Panc1 (cell line): ENCODE measurements around the gene HEXD. TPM values are rescaled to one million over a fixed set of nuclear protein-coding genes. Genes with fewer than 3 reads are reported as not detected.
"Not testable (repeated sequence)": the region's sequence is repeated elsewhere in the genome, so short reads cannot be mapped to it uniquely, and the experiment has no call there.

Experiments
- ATAC-seq: fragments of 200-7000 bp; cut with Tn5 transposase; 2 replicates; pipeline ENCODE4 v1.9.1; 2020; ENCODE audit warnings: mild to moderate bottlenecking, moderate library complexity
- BruUV-seq: library from RNA; stranded (reverse); fragments of 400-500 nt; replicated peaks from 2 replicates; lab custom pipeline; 2021; lab: Mats Ljungman, UMichigan
- CTCF ChIA-PET: fragments of 300-600 bp; sonication (Branson Sonifier 250); formaldehyde crosslinking; loops from one replicate; lab custom pipeline; 2022; ENCODE audit warnings: antibody characterized with exemption; lab: Charles Lee
- POLR2A ChIA-PET: fragments of 300-600 bp; sonication (Branson Sonifier 250); formaldehyde crosslinking; loops from one replicate; lab custom pipeline; 2022; ENCODE audit warnings: antibody characterized with exemption; lab: Charles Lee
- DNase-seq: peaks from one replicate; pipeline ENCODE4 v3.0.0-alpha.2; 2010; ENCODE audit warnings: low read depth, low spot score
- H3K27ac ChIP-seq: 2 replicates; pipeline ENCODE4 v1.5.1; 2011; ENCODE audit warnings: mild to moderate bottlenecking, low read length, inconsistent platforms
- H3K27me3 ChIP-seq: fragments of 200-500 bp; sonication (Bioruptor generic); 2 replicates; pipeline ENCODE4 v1.6.0; 2014; ENCODE audit warnings: low read length, inconsistent platforms; ENCODE audit not compliant: control insufficient read depth, insufficient read depth
- H3K36me3 ChIP-seq: fragments of 200-500 bp; sonication (Bioruptor generic); 2 replicates; pipeline ENCODE4 v1.5.1; 2014; ENCODE audit warnings: inconsistent platforms, mild to moderate bottlenecking, low read length, moderate library complexity; ENCODE audit not compliant: control insufficient read depth, insufficient read depth
- H3K4me1 ChIP-seq: 2 replicates; pipeline ENCODE4 v1.5.1; 2011; ENCODE audit warnings: inconsistent platforms, mild to moderate bottlenecking, low read length, moderate library complexity; ENCODE audit not compliant: control insufficient read depth, insufficient read depth
- H3K4me3 ChIP-seq, 2 experiments: 2 replicates each; pipeline ENCODE4 v1.5.1; 2011 to 2012; ENCODE audit warnings: low read depth in 2 of 2, low read length in 2 of 2, mild to moderate bottlenecking in 2 of 2, inconsistent platforms in 1 of 2, moderate library complexity in 1 of 2
- H3K9me3 ChIP-seq: fragments of 200-500 bp; sonication (Bioruptor generic); 2 replicates; pipeline ENCODE4 v1.5.1; 2014; ENCODE audit warnings: low read depth, mild to moderate bottlenecking, inconsistent platforms, low read length, moderate library complexity; ENCODE audit not compliant: control insufficient read depth, insufficient read depth
- CTCF ChIP-seq: fragments of 450-650 bp; IDR thresholded peaks from 2 replicates; pipeline ENCODE4 v1.5.1; 2017; ENCODE audit warnings: mild to moderate bottlenecking
- POLR2AphosphoS5 ChIP-seq: IDR thresholded peaks from 2 replicates; pipeline ENCODE4 v1.6.1; 2012; ENCODE audit warnings: mild to moderate bottlenecking, low read depth, low read length, moderate library complexity
- SIN3A ChIP-seq: IDR thresholded peaks from 2 replicates; pipeline ENCODE4 v1.6.1; 2012; ENCODE audit warnings: low read depth, mild to moderate bottlenecking, low read length, moderate library complexity, borderline replicate concordance; ENCODE audit not compliant: insufficient read depth
- TCF7L2 ChIP-seq: IDR thresholded peaks from 2 replicates; pipeline ENCODE4 v1.6.1; 2011; ENCODE audit warnings: mild to moderate bottlenecking, low read depth, low read length, inconsistent platforms
- in situ Hi-C: cut with HindIII; loops from 2 replicates; pipeline ENCODE4 v1.10.0; 2016; ENCODE audit warnings: low sequenced_read_pairs, low pct_unique_long_range_greater_than_20kb
- intact Hi-C: fragments of 100-400 bp; cut with micrococcal nuclease; formaldehyde crosslinking; loops from one replicate; pipeline ENCODE4 v1.10.0; 2022; ENCODE audit not compliant: unreplicated experiment
- total RNA-seq: library from RNA; stranded (reverse); gene quantifications from one replicate; pipeline ENCODE4 v1.2.1, GENCODE V29; 2021; ENCODE audit not compliant: unreplicated experiment
- TF ChIP-seq, protein P1 (sequence below), 2 experiments: IDR thresholded peaks; 2 replicates each; pipeline ENCODE4 v1.6.1; 2011 to 2012; ENCODE audit warnings: low read depth in 2 of 2, control low read depth in 1 of 2, low read length in 1 of 2, mild to moderate bottlenecking in 1 of 2, moderate library complexity in 1 of 2; ENCODE audit not compliant: insufficient read depth in 1 of 2

The HEXD gene
- total RNA-seq, 1 experiment from 2014 or later = 25.6 TPM

GRCh38 chr17:82410014-82410716, 8.0 kb upstream of the HEXD start:
- TF ChIP-seq POLR2AphosphoS5 = no peak
- TF ChIP-seq CTCF = no peak
- TF ChIP-seq, protein P1, sequence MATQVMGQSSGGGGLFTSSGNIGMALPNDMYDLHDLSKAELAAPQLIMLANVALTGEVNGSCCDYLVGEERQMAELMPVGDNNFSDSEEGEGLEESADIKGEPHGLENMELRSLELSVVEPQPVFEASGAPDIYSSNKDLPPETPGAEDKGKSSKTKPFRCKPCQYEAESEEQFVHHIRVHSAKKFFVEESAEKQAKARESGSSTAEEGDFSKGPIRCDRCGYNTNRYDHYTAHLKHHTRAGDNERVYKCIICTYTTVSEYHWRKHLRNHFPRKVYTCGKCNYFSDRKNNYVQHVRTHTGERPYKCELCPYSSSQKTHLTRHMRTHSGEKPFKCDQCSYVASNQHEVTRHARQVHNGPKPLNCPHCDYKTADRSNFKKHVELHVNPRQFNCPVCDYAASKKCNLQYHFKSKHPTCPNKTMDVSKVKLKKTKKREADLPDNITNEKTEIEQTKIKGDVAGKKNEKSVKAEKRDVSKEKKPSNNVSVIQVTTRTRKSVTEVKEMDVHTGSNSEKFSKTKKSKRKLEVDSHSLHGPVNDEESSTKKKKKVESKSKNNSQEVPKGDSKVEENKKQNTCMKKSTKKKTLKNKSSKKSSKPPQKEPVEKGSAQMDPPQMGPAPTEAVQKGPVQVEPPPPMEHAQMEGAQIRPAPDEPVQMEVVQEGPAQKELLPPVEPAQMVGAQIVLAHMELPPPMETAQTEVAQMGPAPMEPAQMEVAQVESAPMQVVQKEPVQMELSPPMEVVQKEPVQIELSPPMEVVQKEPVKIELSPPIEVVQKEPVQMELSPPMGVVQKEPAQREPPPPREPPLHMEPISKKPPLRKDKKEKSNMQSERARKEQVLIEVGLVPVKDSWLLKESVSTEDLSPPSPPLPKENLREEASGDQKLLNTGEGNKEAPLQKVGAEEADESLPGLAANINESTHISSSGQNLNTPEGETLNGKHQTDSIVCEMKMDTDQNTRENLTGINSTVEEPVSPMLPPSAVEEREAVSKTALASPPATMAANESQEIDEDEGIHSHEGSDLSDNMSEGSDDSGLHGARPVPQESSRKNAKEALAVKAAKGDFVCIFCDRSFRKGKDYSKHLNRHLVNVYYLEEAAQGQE (IDR thresholded peaks at IDR 0.05; ENCODE audit: insufficient read depth in 1 of 2, low read depth in 2 of 2, low read length in 1 of 2) = no peak
- TF ChIP-seq TCF7L2 = no peak
- no peak for TF ChIP-seq SIN3A
- CTCF ChIA-PET = interaction anchor here (0.6 to 0.7 kb wide), 2 partner anchors 57 to 73 kb away, joined by 4 to 6 read pairs; no protein-coding TSS in a partner anchor
- in situ Hi-C loops = no loop called here
- intact Hi-C loops = no loop called here
- Histone ChIP-seq H3K27me3 (no peaks in the 10 kb centered on the region), H3K4me1 (peaks cover 9% of the 10 kb centered on the region), H3K4me3 (no peak overlapping the region), H3K27ac (no peak overlapping the region), H3K9me3 (no peaks in the 10 kb centered on the region), H3K36me3 (no peaks in the 10 kb centered on the region)
- no TSS peak for BruUV-seq
- POLR2A ChIA-PET = interaction anchor here (0.6 kb wide), 1 partner anchor 848 kb away, joined by 8 read pairs; no protein-coding TSS in a partner anchor
- DNase-seq (no peak), ATAC-seq (no peak)

GRCh38 chr17:82411396-82412053, 6.6 kb upstream of the HEXD start:
- no peaks in the 10 kb centered on the region for H3K36me3 ChIP-seq
- H3K27me3 ChIP-seq = no peaks in the 10 kb centered on the region
- H3K9me3 ChIP-seq = no peaks in the 10 kb centered on the region
- no peak for DNase-seq
- no peak for ATAC-seq
- H3K27ac ChIP-seq = no peak overlapping the region
- BruUV-seq = no TSS peak
- no peak overlapping the region for H3K4me3 ChIP-seq
- peaks cover 9% of the 10 kb centered on the region for H3K4me1 ChIP-seq
- no peak for TF ChIP-seq SIN3A
- no peak for TF ChIP-seq CTCF
- TF ChIP-seq POLR2AphosphoS5 = no peak
- no peak for TF ChIP-seq TCF7L2
- TF ChIP-seq, protein P1 (IDR thresholded peaks at IDR 0.05; ENCODE audit: insufficient read depth in 1 of 2, low read depth in 2 of 2, low read length in 1 of 2) = no peak
- in situ Hi-C loops = no loop called here
- CTCF ChIA-PET = interaction anchor here (0.7 kb wide), 1 partner anchor 41 kb away, joined by 5 read pairs; no protein-coding TSS in a partner anchor
- intact Hi-C loops = no loop called here
- POLR2A ChIA-PET = no interaction called here

DNA sequence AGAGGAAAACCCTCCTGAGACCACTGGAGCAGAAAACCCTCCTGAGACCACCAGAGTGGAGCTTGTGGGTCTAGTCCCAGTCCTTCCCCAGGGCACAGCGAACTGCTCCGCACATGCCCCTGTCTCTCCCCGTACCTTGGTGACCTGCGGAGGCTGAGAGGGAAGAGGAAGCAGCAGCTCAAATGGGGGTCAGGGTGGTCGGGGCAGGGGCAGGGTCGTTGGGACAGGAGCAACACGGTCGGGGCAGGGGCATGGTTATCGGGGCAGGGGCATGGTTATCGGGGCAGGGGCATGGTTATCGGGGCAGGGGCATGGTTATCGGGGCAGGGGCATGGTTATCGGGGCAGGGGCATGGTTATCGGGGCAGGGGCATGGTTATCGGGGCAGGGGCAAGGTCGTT, 6.1 kb upstream of the HEXD start:
- CTCF ChIA-PET, H3K27ac ChIP-seq, intact Hi-C loops, H3K36me3 ChIP-seq, POLR2A ChIA-PET, H3K9me3 ChIP-seq, H3K27me3 ChIP-seq, ATAC-seq, H3K4me1 ChIP-seq, H3K4me3 ChIP-seq, DNase-seq, BruUV-seq, in situ Hi-C loops: not testable (repeated sequence)
